Mesodermal cell (in vitro differentiated cells): ENCODE results near the gene PCDHA13. TPM values are rescaled to one million over a fixed set of nuclear protein-coding genes. Genes with fewer than 3 reads are reported as not detected.
"Not testable (repeated sequence)": the region's sequence is repeated elsewhere in the genome, so short reads cannot be mapped to it uniquely, and the experiment has no call there.

ENCODE experiments used
- H3K27ac ChIP-seq: 2 replicates; pipeline ENCODE4 v1.7.0; 2013; ENCODE audit warnings: mild to moderate bottlenecking, low read depth, low read length, moderate library complexity; ENCODE audit not compliant: severe bottlenecking
- H3K36me3 ChIP-seq: 2 replicates; pipeline ENCODE4 v1.7.1; 2013; ENCODE audit warnings: mild to moderate bottlenecking, low read length, moderate library complexity; ENCODE audit not compliant: control insufficient read depth, insufficient read depth
- H3K4me1 ChIP-seq: one replicate; pipeline ENCODE4 v1.7.1; 2013; ENCODE audit warnings: mild to moderate bottlenecking, low read length; ENCODE audit not compliant: insufficient read depth, control insufficient read depth, poor library complexity, severe bottlenecking
- H3K4me3 ChIP-seq: 2 replicates; pipeline ENCODE4 v1.7.0; 2013; ENCODE audit warnings: low read length, control low read depth, mild to moderate bottlenecking; ENCODE audit not compliant: insufficient read depth, poor library complexity, severe bottlenecking; ENCODE audit errors: extremely low read depth
- H3K9me3 ChIP-seq: 2 replicates; pipeline ENCODE4 v1.7.1; 2013; ENCODE audit warnings: mild to moderate bottlenecking, low read length, moderate library complexity; ENCODE audit not compliant: control insufficient read depth
- WGBS, 2 experiments: methylation state at CpG; one replicate each; pipeline ENCODE4 v1.1.5; 2013; ENCODE audit warnings: missing lambda C conversion rate in 2 of 2; ENCODE audit not compliant: insufficient coverage in 2 of 2; 5-methylcytosine and 5-hydroxymethylcytosine counted together
- polyA plus RNA-seq, 2 experiments: library from polyadenylated mRNA; stranded (reverse); fragments of 50-300 nt; gene quantifications; one replicate each; pipeline ENCODE4 v1.2.3, GENCODE V29; 2013

The PCDHA13 gene
- 0.48 TPM for polyA plus RNA-seq (2013, experiment 1 of 2)
- 0.56 TPM for polyA plus RNA-seq (2013, experiment 2 of 2)

DNA sequence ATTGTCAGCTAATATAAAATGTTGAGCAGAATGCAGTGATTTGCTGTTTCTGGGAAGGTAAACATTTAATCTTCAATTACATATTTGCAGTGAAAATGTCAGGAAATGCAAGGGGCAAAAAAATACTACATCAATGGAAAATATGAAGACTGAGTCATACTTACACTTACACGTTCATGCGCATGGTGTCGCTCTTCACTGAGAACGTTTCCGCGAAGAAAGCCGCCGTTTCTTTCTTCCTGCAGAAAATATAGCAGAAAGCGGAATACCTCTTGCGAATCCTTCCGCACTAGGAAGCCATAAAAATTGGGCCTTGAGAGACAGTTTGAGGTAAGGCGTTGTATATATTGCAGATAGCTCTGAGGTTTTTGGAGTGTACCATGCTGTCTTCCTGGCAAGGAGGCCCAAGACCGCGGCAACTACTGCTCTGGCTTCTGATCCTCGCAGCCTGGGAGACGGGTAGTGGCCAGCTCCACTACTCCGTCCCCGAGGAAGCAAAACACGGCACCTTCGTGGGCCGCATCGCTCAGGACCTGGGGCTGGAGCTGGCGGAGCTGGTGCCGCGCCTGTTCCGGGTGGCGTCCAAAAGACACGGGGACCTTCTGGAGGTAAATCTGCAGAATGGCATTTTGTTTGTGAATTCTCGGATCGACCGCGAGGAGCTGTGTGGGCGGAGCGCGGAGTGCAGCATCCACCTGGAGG, at the start of gene PCDHA13:
Gene PCDHA13, plus strand, starts transcription at position 236 of the 702 bp plus-strand sequence. Its CDS starts 145 bp downstream, at position 381.
- no peaks in the 10 kb centered on the region for H3K9me3 ChIP-seq
- WGBS, 2 experiments, result 72 to 87% methylated on average over 13 to 19 of the region's 35 CpGs
- H3K36me3 ChIP-seq, result peaks cover 23% of the 10 kb centered on the region
- no peak within 1 kb of the TSS for H3K27ac ChIP-seq
- no peaks in the 10 kb centered on the region for H3K4me1 ChIP-seq
- H3K4me3 ChIP-seq, result peak within 1 kb of the TSS; percentile 17

DNA sequence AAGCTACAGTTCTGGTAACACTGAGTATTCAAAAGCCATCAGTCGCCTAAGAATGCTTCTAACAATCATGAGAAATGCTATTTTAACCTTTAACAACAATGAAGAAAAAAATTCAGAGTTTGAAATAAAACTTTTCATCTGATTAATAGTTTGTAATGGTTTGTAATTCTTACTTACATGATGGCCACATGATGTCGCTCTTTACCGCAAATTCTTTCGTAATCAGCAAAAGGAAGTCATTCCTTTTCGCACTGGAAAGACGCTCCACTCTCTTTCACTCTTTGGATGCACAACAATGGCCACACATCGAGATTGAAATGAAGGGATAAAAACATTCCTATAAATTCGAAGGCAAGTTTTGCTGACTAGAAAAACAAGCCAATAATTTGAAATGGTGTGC, 47.9 kb upstream of the PCDHA13 start, which contains the start of gene PCDHA7:
Gene PCDHA7, plus strand, starts transcription at position 277 of the 400 bp plus-strand sequence. Its CDS starts 115 bp downstream, at position 392.
- Histone ChIP-seq H3K4me3 (no peak within 1 kb of the TSS), H3K36me3 (no peaks in the 10 kb centered on the region)

GRCh38 chr5:140834439-140835008, 47.4 kb upstream of the PCDHA13 start:
- not testable (repeated sequence) for H3K36me3 ChIP-seq, H3K4me3 ChIP-seq, H3K4me1 ChIP-seq, H3K27ac ChIP-seq, H3K9me3 ChIP-seq
- 92 to 99% methylated on average over 7 to 23 of the region's 38 CpGs for WGBS, 2 experiments

More for the DNA sequence above, 47.9 kb upstream of the PCDHA13 start, which contains the start of gene PCDHA7:
- H3K9me3 ChIP-seq, result peaks cover 6% of the 10 kb centered on the region
- WGBS, 2 experiments, result 89 to 100% methylated on average over 3 to 7 of the region's 8 CpGs
- no peak within 1 kb of the TSS for H3K27ac ChIP-seq
- no peaks in the 10 kb centered on the region for H3K4me1 ChIP-seq

- H3K9me3 ChIP-seq, result peaks cover 6% of the 10 kb centered on the region
- no peaks in the 10 kb centered on the region for H3K4me1 ChIP-seq
- no peak overlapping the region for H3K27ac ChIP-seq
- 96 to 97% methylated on average over 75 to 103 of the region's 103 CpGs for WGBS, 2 experiments
- H3K4me3 ChIP-seq, result no peak overlapping the region
- H3K36me3 ChIP-seq, result no peaks in the 10 kb centered on the region
These were observed 46.1 kb upstream of the PCDHA13 start for GRCh38 chr5:140835622-140836510.

DNA sequence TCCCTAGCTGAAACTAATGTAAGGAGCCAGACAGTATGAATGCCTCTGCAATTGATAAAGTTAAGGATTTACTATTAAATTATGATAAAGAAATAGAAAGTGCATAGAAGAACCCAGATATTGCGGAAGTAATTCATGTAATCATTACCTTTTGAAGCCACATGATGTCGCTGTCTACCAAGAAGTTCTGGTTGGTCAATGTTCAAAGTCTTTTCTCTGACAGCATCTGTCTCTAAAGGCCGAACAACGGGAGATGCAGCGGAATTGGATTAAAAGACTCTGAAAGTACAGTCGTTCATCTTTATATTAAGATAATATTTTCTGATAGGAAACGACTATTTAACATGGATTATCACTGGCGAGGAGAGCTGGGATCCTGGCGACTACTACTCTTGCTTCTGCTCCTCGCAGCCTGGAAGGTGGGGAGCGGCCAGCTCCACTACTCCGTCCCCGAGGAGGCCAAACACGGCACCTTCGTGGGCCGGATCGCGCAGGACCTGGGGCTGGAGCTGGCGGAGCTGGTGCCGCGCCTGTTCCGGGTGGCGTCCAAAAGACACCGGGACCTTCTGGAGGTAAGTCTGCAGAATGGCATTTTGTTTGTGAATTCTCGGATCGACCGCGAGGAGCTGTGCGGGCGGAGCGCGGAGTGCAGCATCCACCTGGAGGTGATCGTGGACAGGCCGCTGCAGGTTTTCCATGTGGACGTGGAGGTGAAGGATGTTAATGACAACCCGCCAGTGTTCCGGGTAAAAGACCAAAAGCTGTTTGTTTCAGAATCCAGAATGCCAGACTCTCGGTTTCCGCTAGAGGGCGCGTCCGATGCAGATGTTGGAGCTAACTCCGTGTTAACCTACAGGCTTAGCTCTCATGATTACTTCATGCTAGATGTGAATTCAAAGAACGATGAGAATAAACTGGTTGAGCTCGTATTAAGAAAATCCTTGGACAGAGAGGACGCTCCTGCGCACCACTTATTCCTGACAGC, 40.7 kb upstream of the PCDHA13 start, which contains the start of gene PCDHA8:
Gene PCDHA8, plus strand, starts transcription at position 210 of the 985 bp plus-strand sequence. Its CDS starts 135 bp downstream, at position 345.
- H3K36me3 ChIP-seq, result no peaks in the 10 kb centered on the region
- H3K9me3 ChIP-seq, result no peaks in the 10 kb centered on the region
- H3K27ac ChIP-seq, result no peak within 1 kb of the TSS
- H3K4me3 ChIP-seq, result peak within 1 kb of the TSS; percentile 19
- H3K4me1 ChIP-seq, result no peaks in the 10 kb centered on the region
- WGBS, 2 experiments, result 81 to 84% methylated on average over 31 to 34 of the region's 47 CpGs

DNA sequence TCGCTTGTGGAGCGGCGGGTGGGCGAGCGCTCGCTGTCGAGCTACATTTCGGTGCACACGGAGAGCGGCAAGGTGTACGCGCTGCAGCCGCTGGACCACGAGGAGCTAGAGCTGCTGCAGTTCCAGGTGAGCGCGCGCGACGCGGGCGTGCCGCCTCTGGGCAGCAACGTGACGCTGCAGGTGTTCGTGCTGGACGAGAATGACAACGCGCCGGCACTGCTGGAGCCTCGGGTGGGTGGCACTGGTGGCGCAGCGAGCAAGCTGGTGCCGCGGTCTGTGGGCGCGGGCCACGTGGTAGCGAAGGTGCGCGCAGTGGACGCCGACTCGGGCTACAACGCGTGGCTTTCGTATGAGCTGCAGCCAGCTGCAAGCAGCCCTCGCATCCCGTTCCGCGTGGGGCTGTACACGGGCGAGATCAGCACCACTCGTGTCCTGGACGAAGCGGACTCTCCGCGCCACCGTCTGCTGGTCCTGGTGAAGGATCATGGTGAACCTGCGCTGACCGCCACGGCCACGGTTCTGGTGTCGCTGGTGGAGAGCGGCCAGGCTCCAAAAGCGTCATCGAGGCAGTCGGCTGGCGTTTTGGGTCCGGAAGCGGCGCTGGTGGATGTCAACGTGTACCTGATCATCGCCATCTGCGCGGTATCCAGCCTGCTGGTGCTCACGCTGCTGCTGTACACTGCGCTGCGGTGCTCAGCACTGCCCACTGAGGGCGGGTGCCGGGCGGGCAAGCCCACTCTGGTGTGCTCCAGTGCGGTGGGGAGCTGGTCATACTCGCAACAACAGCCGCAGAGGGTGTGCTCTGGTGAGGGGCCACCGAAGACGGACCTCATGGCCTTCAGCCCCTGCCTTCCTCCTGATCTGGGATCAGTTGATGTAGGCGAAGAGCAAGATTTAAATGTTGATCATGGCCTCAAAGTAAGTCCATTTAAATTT, 38.9 kb upstream of the PCDHA13 start:
- Histone ChIP-seq H3K9me3 (no peaks in the 10 kb centered on the region), H3K36me3 (no peaks in the 10 kb centered on the region), H3K4me1 (no peaks in the 10 kb centered on the region), H3K4me3 (no peak overlapping the region), H3K27ac (no peak overlapping the region)
- WGBS, 2 experiments, result 95 to 96% methylated on average over 78 to 83 of the region's 87 CpGs

- not testable (repeated sequence) for H3K4me1 ChIP-seq, H3K9me3 ChIP-seq, H3K36me3 ChIP-seq, H3K4me3 ChIP-seq, H3K27ac ChIP-seq
- WGBS, 2 experiments, result 89 to 95% methylated on average over 21 to 27 of the region's 48 CpGs
These were observed 33.5 kb upstream of the PCDHA13 start, which contains the start of gene PCDHA9 for GRCh38 chr5:140848139-140849102. PCDHA9 (plus strand) TSS chr5:140848382; CDS start chr5:140848496, 114 bp downstream.

DNA sequence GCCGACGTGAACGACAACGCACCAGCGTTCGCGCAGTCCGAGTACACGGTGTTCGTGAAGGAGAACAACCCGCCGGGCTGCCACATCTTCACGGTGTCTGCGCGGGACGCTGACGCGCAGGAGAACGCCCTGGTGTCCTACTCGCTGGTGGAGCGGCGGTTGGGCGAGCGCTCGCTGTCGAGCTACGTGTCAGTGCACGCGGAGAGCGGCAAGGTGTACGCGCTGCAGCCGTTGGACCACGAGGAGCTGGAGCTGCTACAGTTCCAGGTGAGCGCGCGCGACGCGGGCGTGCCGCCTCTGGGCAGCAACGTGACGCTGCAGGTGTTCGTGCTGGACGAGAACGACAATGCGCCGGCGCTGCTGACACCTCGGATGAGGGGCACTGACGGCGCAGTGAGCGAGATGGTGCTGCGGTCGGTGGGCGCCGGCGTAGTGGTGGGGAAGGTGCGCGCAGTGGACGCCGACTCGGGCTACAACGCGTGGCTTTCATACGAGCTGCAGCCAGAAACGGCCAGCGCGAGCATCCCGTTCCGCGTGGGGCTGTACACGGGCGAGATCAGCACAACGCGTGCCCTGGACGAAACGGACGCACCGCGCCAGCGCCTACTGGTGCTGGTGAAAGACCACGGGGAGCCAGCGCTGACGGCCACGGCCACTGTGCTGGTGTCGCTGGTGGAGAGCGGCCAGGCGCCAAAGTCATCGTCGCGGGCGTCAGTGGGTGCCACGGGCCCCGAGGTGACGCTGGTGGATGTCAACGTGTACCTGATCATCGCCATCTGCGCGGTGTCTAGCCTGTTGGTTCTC, 31.9 kb upstream of the PCDHA13 start:
- not testable (repeated sequence) for H3K4me1 ChIP-seq, H3K27ac ChIP-seq, H3K36me3 ChIP-seq, H3K9me3 ChIP-seq, H3K4me3 ChIP-seq
- WGBS, 2 experiments, result 96 to 97% methylated on average over 83 to 101 of the region's 101 CpGs
